ENCODE measurements around the gene XXYLT1.

DNA sequence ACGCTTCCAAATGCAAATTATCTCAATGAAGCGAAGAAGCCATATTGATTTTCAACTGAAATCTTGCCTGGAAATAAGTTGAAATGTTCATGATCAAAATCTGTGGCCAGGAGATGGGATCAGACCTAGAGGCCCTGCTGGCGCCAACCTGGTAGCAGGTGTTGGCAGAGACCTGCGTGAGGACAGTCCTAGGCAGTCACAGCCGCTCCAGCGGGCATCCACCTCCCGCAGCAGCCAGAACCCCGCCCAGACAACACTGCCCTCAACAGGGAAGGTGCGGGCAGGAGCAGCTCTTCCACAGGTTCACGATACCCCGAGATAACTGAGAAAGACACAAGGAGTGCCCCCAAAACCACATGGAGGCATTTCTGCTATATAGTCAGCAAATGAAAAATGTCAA is 145.3 kb downstream of the XXYLT1 start:
- no peak for TF ChIP-seq CTCF (conservative IDR thresholded peaks at IDR 0.05; ENCODE audit: low read length)
- no peak for TF ChIP-seq EZH2phosphoT487 (IDR thresholded peaks at IDR 0.05; ENCODE audit: borderline replicate concordance, low read depth, low read length)

All from OCI-LY7 (cell line).